Common myeloid progenitor, CD34-positive (primary cell): ENCODE results near the gene DNMT1.

Source experiments
- CTCF ChIA-PET: fragments of 350-600 bp; sonication (Branson Sonifier 250); formaldehyde crosslinking; loops from one replicate; lab custom pipeline; 2021; ENCODE audit warnings: antibody characterized with exemption; lab: Charles Lee
- POLR2A ChIA-PET: fragments of 350-600 bp; sonication (Branson Sonifier 250); formaldehyde crosslinking; loops from one replicate; lab custom pipeline; 2021; ENCODE audit warnings: antibody characterized with exemption; lab: Charles Lee
- DNase-seq, 3 donors: peaks; one replicate each; pipeline versions ENCODE4 v3.0.0 to v3.0.0-alpha.2; 2013
- H3K27ac ChIP-seq, 2 experiments: 1 replicate in 1 of 2; 2 replicates in 1 of 2; pipeline ENCODE4 v1.7.0; 2013; ENCODE audit warnings: inconsistent platforms in 2 of 2, low read length in 2 of 2, mild to moderate bottlenecking in 2 of 2, low read depth in 1 of 2, moderate library complexity in 1 of 2; ENCODE audit not compliant: severe bottlenecking in 2 of 2, insufficient read depth in 1 of 2, poor library complexity in 1 of 2
- H3K27me3 ChIP-seq, 5 experiments: replicated peaks in 2 of 5; 1 replicate in 3 of 5; 2 replicates in 2 of 5; pipeline versions ENCODE4 v1.6.1 to v1.7.0; 2013; ENCODE audit warnings: low read length in 4 of 5, mild to moderate bottlenecking in 2 of 5, moderate library complexity in 2 of 5, inconsistent platforms in 1 of 5; ENCODE audit not compliant: insufficient read depth in 5 of 5, control insufficient read depth in 4 of 5
- H3K36me3 ChIP-seq, 4 experiments: 1 replicate in 2 of 4; 2 replicates in 2 of 4; pipeline versions ENCODE4 v1.6.1 to v1.7.0; 2013; ENCODE audit warnings: low read length in 3 of 4, control low read depth in 1 of 4, mild to moderate bottlenecking in 1 of 4; ENCODE audit not compliant: control insufficient read depth in 4 of 4, insufficient read depth in 4 of 4
- H3K4me1 ChIP-seq, 4 experiments: 1 replicate in 3 of 4; 2 replicates in 1 of 4; pipeline versions ENCODE4 v1.6.1 to v1.7.1; 2013; ENCODE audit warnings: low read length in 3 of 4, mild to moderate bottlenecking in 3 of 4, control low read depth in 1 of 4, inconsistent platforms in 1 of 4, moderate library complexity in 1 of 4; ENCODE audit not compliant: control insufficient read depth in 4 of 4, insufficient read depth in 4 of 4; ENCODE audit errors: control extremely low read depth in 1 of 4
- H3K4me3 ChIP-seq, 7 experiments: 1 replicate in 4 of 7; 2 replicates in 3 of 7; pipeline versions ENCODE4 v1.5.1 to v1.7.0; 2013; ENCODE audit warnings: mild to moderate bottlenecking in 7 of 7, low read length in 6 of 7, moderate library complexity in 6 of 7, inconsistent platforms in 2 of 7, low read depth in 2 of 7, control low read depth in 1 of 7; ENCODE audit not compliant: insufficient read depth in 4 of 7, control insufficient read depth in 1 of 7; ENCODE audit errors: extremely low read depth in 1 of 7
- H3K9me3 ChIP-seq, 5 experiments: 1 replicate in 4 of 5; 2 replicates in 1 of 5; pipeline versions ENCODE4 v1.6.1 to v1.7.1; 2013; ENCODE audit warnings: low read length in 4 of 5, mild to moderate bottlenecking in 2 of 5, inconsistent platforms in 1 of 5, low read depth in 1 of 5, moderate library complexity in 1 of 5; ENCODE audit not compliant: control insufficient read depth in 4 of 5, insufficient read depth in 2 of 5; ENCODE audit errors: control extremely low read depth in 1 of 5
- WGBS: methylation state at CpG from one replicate; pipeline ENCODE4 v1.1.5; 2013; ENCODE audit not compliant: insufficient coverage; 5-methylcytosine and 5-hydroxymethylcytosine counted together

The DNMT1 gene

GRCh38 chr19:10228393-10228792, 33.6 kb upstream of the DNMT1 start:
- DNase-seq = peak in 2 of 3 donors; percentile 59 to 62
- ChIA-PET POLR2A (interaction anchor here (0.7 kb wide), 1 partner anchor 15 kb away, joined by 4 read pairs; no protein-coding TSS in a partner anchor), CTCF (interaction anchor here (0.7 to 2.9 kb wide), 9 partner anchors 8 to 296 kb away, joined by 3 to 18 read pairs (median 4); partner anchors contain the start of genes DNMT1 and MRPL4)
- Histone ChIP-seq H3K36me3 (peaks cover 0 to 4% (median 0%) of the 10 kb centered on the region in 4 experiments), H3K9me3 (no peaks in the 10 kb centered on the region), H3K4me3 (no peak overlapping the region), H3K27ac (no peak overlapping the region), H3K4me1 (peaks cover 0 to 32% (median 21%) of the 10 kb centered on the region in 4 experiments), H3K27me3 (no peaks in the 10 kb centered on the region)
- WGBS = 77% methylated on average over 3 of the region's 5 CpGs

- no peak overlapping the region for H3K4me3 ChIP-seq
- no peak for DNase-seq
- POLR2A ChIA-PET = interaction anchor here (0.6 to 1.1 kb wide), 3 partner anchors 11 to 24 kb away, joined by 3 to 4 read pairs (median 3); partner anchors contain the start of gene MRPL4
- WGBS = 94% methylated on average over 21 of the region's 28 CpGs
- H3K4me1 ChIP-seq = peaks cover 4 to 40% (median 27%) of the 10 kb centered on the region in 4 experiments
- no peaks in the 10 kb centered on the region for H3K9me3 ChIP-seq
- no peak overlapping the region for H3K27ac ChIP-seq
- CTCF ChIA-PET = interaction anchor here (1.3 to 3.7 kb wide), 4 partner anchors 22 to 47 kb away, joined by 4 to 18 read pairs (median 11); partner anchors contain the start of gene MRPL4
- H3K36me3 ChIP-seq = peaks cover 0 to 4% (median 0%) of the 10 kb centered on the region in 4 experiments
- H3K27me3 ChIP-seq = no peaks in the 10 kb centered on the region
These were observed 32.5 kb upstream of the DNMT1 start for GRCh38 chr19:10227026-10227971.

GRCh38 chr19:10226376-10227025, 31.7 kb upstream of the DNMT1 start:
- ChIA-PET POLR2A (interaction anchor here (1.1 kb wide), 1 partner anchor 25 kb away, joined by 3 read pairs; the partner anchor contains the start of gene MRPL4), CTCF (interaction anchor here (1.3 to 3.7 kb wide), 2 partner anchors 23 to 32 kb away, joined by 5 to 17 read pairs; no protein-coding TSS in a partner anchor)
- peaks cover 6 to 41% (median 28%) of the 10 kb centered on the region in 4 experiments for H3K4me1 ChIP-seq
- H3K27ac ChIP-seq = no peak overlapping the region
- WGBS = 100% methylated on average over 3 of the region's 13 CpGs
- no peak overlapping the region for H3K4me3 ChIP-seq
- H3K27me3 ChIP-seq = no peaks in the 10 kb centered on the region
- peaks cover 0 to 4% (median 0%) of the 10 kb centered on the region in 4 experiments for H3K36me3 ChIP-seq
- H3K9me3 ChIP-seq = no peaks in the 10 kb centered on the region
- no peak for DNase-seq

GRCh38 chr19:10226021-10226375, 31.2 kb upstream of the DNMT1 start:
- peaks cover 6 to 43% (median 31%) of the 10 kb centered on the region in 4 experiments for H3K4me1 ChIP-seq
- ChIA-PET POLR2A (no interaction called here), CTCF (interaction anchor here (1.3 to 3.7 kb wide), 2 partner anchors 24 to 32 kb away, joined by 5 to 17 read pairs; no protein-coding TSS in a partner anchor)
- no peak overlapping the region for H3K27ac ChIP-seq
- no peak overlapping the region for H3K4me3 ChIP-seq
- 98% methylated on average over 6 of the region's 6 CpGs for WGBS
- DNase-seq = no peak
- no peaks in the 10 kb centered on the region for H3K9me3 ChIP-seq
- no peaks in the 10 kb centered on the region for H3K27me3 ChIP-seq
- peaks cover 0 to 4% (median 0%) of the 10 kb centered on the region in 4 experiments for H3K36me3 ChIP-seq

GRCh38 chr19:10224337-10224736, 29.6 kb upstream of the DNMT1 start:
- CTCF ChIA-PET = interaction anchor here (3.7 kb wide), 1 partner anchor 25 kb away, joined by 17 read pairs; no protein-coding TSS in a partner anchor
- peaks cover 0 to 4% (median 0%) of the 10 kb centered on the region in 4 experiments for H3K36me3 ChIP-seq
- H3K9me3 ChIP-seq = no peaks in the 10 kb centered on the region
- H3K27ac ChIP-seq = no peak overlapping the region
- peaks cover 6 to 30% (median 26%) of the 10 kb centered on the region in 4 experiments for H3K4me1 ChIP-seq
- 98% methylated on average over 21 of the region's 23 CpGs for WGBS
- DNase-seq = no peak
- no peaks in the 10 kb centered on the region for H3K27me3 ChIP-seq
- POLR2A ChIA-PET = no interaction called here
- H3K4me3 ChIP-seq = no peak overlapping the region

GRCh38 chr19:10223488-10224213, 28.9 kb upstream of the DNMT1 start:
- ChIA-PET CTCF (interaction anchor here (3.7 to 5.3 kb wide), 2 partner anchors 26 kb away, joined by 17 to 36 read pairs; no protein-coding TSS in a partner anchor), POLR2A (no interaction called here)
- H3K4me1 ChIP-seq = peaks cover 6 to 28% (median 25%) of the 10 kb centered on the region in 4 experiments
- H3K9me3 ChIP-seq = no peaks in the 10 kb centered on the region
- H3K27ac ChIP-seq = no peak overlapping the region
- DNase-seq = no peak
- no peak overlapping the region for H3K4me3 ChIP-seq
- 95% methylated on average over 25 of the region's 28 CpGs for WGBS
- no peaks in the 10 kb centered on the region for H3K27me3 ChIP-seq
- H3K36me3 ChIP-seq = peaks cover 0 to 4% (median 0%) of the 10 kb centered on the region in 4 experiments
